ENCODE data around the gene LARGE2.
"Not testable (repeated sequence)": the region's sequence is repeated elsewhere in the genome, so short reads cannot be mapped to it uniquely, and the experiment has no call there.

Gene LARGE2

GRCh38 chr11:45896422-45896984 is 26.0 kb upstream of the LARGE2 start:
- DNase-seq = no peak

GRCh38 chr11:45897556-45897955 is 24.9 kb upstream of the LARGE2 start:
- DNase-seq = no peak

- DNase-seq = no peak
Observed at GRCh38 chr11:45899086-45899447, 23.4 kb upstream of the LARGE2 start.

- peak; percentile 57 for DNase-seq
Observed at GRCh38 chr11:45899448-45900174, 22.8 kb upstream of the LARGE2 start.

GRCh38 chr11:45900175-45900800 is 22.2 kb upstream of the LARGE2 start:
- not testable (repeated sequence) for DNase-seq

GRCh38 chr11:45900916-45901617 is 21.4 kb upstream of the LARGE2 start:
- no peak for DNase-seq

GRCh38 chr11:45901626-45902025 is 20.8 kb upstream of the LARGE2 start:
- no peak for DNase-seq

GRCh38 chr11:45902452-45903380 is 19.7 kb upstream of the LARGE2 start:
- no peak for DNase-seq

- DNase-seq = no peak
Observed at GRCh38 chr11:45904309-45904915, 18.0 kb upstream of the LARGE2 start.

GRCh38 chr11:45905095-45905494 is 17.4 kb upstream of the LARGE2 start:
- no peak for DNase-seq

- DNase-seq = not testable (repeated sequence)
Observed at GRCh38 chr11:45905576-45905975, 16.9 kb upstream of the LARGE2 start.

GRCh38 chr11:45906096-45906682 is 16.3 kb upstream of the LARGE2 start:
- DNase-seq = no peak

- DNase-seq = no peak
Observed at GRCh38 chr11:45906965-45907611, 15.4 kb upstream of the LARGE2 start, which contains the start of gene FREY1. Gene FREY1 (minus strand): TSS chr11:45907271. CDS start chr11:45907245, 26 bp downstream.

- DNase-seq = no peak
Observed at GRCh38 chr11:45907911-45908370, 14.5 kb upstream of the LARGE2 start.

GRCh38 chr11:45909594-45910475 is 12.6 kb upstream of the LARGE2 start:
- no peak for DNase-seq

- DNase-seq = no peak
Observed at GRCh38 chr11:45910623-45911022, 11.8 kb upstream of the LARGE2 start.

GRCh38 chr11:45913514-45913913 is 8.9 kb upstream of the LARGE2 start:
- DNase-seq = no peak

- DNase-seq = no peak
Observed at GRCh38 chr11:45913942-45914635, 8.4 kb upstream of the LARGE2 start.

- no peak for DNase-seq
Observed at GRCh38 chr11:45915446-45915845, 7.0 kb upstream of the LARGE2 start.

Data from activated CD4-positive, alpha-beta T cell treated with anti-CD3 and anti-CD28 coated beads, Interleukin-2, amount 50 U/mL, for 1 hour (primary cell).